ENCODE measurements around the gene TAS2R20.
"Not testable (repeated sequence)": the region's sequence is repeated elsewhere in the genome, so short reads cannot be mapped to it uniquely, and the experiment has no call there.

Gene TAS2R20

DNA sequence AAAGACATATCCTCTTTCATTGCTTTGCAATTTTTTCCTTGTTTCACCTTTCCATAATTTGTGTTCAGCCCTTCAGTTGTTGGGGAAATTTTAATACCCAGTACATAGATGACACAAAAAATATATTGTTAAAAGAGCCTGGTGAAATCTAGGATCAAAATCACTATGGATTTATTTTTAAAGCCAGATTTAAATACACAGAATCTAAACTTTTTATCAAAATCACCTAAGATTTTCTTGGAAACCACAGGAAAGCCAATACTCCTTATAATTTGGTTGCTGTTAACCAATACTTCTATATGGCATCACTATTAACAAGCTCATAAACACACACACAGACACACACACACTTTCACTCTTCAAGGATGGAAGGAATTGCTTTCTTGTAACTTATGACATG is at the start of gene TAS2R20:
Gene TAS2R20 (minus strand): TSS at position 101 of the 400 bp plus-strand sequence. CDS start 429 bp downstream, outside the sequence.
- in situ Hi-C loops (cut with MboI; ENCODE audit: low pct_unique_long_range_greater_than_20kb, low sequenced_read_pairs, unreplicated experiment) = no loop called here
- TF ChIP-seq, protein P1, sequence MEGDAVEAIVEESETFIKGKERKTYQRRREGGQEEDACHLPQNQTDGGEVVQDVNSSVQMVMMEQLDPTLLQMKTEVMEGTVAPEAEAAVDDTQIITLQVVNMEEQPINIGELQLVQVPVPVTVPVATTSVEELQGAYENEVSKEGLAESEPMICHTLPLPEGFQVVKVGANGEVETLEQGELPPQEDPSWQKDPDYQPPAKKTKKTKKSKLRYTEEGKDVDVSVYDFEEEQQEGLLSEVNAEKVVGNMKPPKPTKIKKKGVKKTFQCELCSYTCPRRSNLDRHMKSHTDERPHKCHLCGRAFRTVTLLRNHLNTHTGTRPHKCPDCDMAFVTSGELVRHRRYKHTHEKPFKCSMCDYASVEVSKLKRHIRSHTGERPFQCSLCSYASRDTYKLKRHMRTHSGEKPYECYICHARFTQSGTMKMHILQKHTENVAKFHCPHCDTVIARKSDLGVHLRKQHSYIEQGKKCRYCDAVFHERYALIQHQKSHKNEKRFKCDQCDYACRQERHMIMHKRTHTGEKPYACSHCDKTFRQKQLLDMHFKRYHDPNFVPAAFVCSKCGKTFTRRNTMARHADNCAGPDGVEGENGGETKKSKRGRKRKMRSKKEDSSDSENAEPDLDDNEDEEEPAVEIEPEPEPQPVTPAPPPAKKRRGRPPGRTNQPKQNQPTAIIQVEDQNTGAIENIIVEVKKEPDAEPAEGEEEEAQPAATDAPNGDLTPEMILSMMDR (IDR thresholded peaks at IDR 0.05; ENCODE audit: extremely low read depth, insufficient read depth, missing control alignments) = no peak

GRCh38 chr12:11041366-11041765 is 43.3 kb upstream of the TAS2R20 start:
- in situ Hi-C loops (cut with MboI; ENCODE audit: low pct_unique_long_range_greater_than_20kb, low sequenced_read_pairs, unreplicated experiment); DNase-seq (ENCODE audit: low spot score): not testable (repeated sequence)

More for the DNA sequence above, at the start of gene TAS2R20:
- no peak for DNase-seq (ENCODE audit: low spot score)

DNA sequence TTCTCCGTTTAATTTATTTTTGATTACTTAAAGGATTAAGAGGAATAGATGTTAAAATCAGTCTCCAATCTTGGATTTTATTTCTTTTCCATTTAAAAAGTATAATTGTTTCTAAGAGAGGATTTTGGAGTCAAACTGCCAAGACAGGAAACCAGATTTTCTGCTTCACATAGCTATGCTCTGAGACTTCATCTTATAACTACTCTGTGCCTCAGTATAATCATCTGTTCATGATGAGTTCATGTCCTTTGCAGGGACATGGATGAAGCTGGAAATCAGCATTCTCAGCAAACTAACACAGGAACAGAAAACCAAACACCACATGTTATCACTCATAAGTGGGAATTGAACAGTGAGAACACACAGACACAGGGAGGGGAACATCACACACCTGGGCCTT is 42.1 kb upstream of the TAS2R20 start:
- DNase-seq (ENCODE audit: low spot score) = no peak
- TF ChIP-seq, protein P1 (IDR thresholded peaks at IDR 0.05; ENCODE audit: extremely low read depth, insufficient read depth, missing control alignments) = no peak
- in situ Hi-C loops (cut with MboI; ENCODE audit: low pct_unique_long_range_greater_than_20kb, low sequenced_read_pairs, unreplicated experiment) = no loop called here

DNA sequence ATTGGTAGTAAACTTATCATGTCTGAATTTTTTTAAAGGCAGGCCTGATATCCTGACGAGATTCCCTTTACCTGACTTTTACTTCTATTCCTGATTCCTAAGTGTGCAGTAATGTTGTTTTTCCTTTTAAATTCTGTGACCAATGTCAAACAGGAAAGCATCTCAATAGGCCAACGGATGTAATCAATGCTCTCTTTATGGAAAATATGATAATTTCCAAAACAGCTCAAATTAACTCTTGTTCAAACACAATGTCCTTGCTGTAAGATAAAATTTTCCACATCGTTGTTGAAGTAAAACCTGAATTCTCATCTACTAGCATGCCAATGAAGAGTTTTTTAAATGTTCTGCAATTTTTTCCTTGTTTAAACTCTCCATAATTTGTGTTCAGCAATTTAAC is 41.1 kb upstream of the TAS2R20 start:
- TF ChIP-seq, protein P1 (IDR thresholded peaks at IDR 0.05; ENCODE audit: extremely low read depth, insufficient read depth, missing control alignments) = no peak
- DNase-seq (ENCODE audit: low spot score) = no peak
- in situ Hi-C loops (cut with MboI; ENCODE audit: low pct_unique_long_range_greater_than_20kb, low sequenced_read_pairs, unreplicated experiment) = no loop called here

GRCh38 chr12:11033959-11034358 is 35.9 kb upstream of the TAS2R20 start:
- in situ Hi-C loops (cut with MboI; ENCODE audit: low pct_unique_long_range_greater_than_20kb, low sequenced_read_pairs, unreplicated experiment); DNase-seq (ENCODE audit: low spot score): not testable (repeated sequence)

- in situ Hi-C loops (cut with MboI; ENCODE audit: low pct_unique_long_range_greater_than_20kb, low sequenced_read_pairs, unreplicated experiment) = no loop called here
- no peak for DNase-seq (ENCODE audit: low spot score)
- TF ChIP-seq, protein P1 (IDR thresholded peaks at IDR 0.05; ENCODE audit: extremely low read depth, insufficient read depth, missing control alignments) = no peak
Measured at GRCh38 chr12:11031307-11031706, 33.2 kb upstream of the TAS2R20 start, which contains the start of gene TAS2R31. TAS2R31 (minus strand) TSS chr12:11031407; CDS start chr12:11031335, 72 bp downstream.

DNA sequence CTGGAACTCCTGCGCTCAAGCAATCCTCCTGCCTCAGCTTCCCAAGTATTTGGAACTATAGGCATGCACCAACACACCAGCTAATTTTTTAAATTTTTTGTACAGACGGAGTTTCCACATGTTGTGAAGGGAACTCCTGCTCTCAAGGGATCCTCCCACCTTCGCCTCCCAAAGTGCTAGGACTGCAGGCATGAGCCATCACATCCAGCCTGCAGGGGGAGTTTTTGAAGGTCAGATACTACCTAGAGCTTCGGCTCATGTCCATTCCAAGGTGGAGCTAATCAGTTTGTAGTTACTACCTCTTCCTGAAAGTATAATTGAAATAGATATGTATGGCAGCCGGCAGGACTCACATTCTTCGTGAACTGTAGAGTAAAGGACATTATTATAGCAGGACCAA is 28.0 kb upstream of the TAS2R20 start:
- no peak for DNase-seq (ENCODE audit: low spot score)

More for the DNA sequence above, 28.0 kb upstream of the TAS2R20 start:
- TF ChIP-seq, protein P1 (IDR thresholded peaks at IDR 0.05; ENCODE audit: extremely low read depth, insufficient read depth, missing control alignments) = no peak
- in situ Hi-C loops (cut with MboI; ENCODE audit: low pct_unique_long_range_greater_than_20kb, low sequenced_read_pairs, unreplicated experiment) = no loop called here
